Fibroblast of lung (primary cell): ENCODE measurements around the gene CORIN. TPM values are rescaled to one million over a fixed set of nuclear protein-coding genes. Genes with fewer than 3 reads are reported as not detected.
"Not testable (repeated sequence)": the region's sequence is repeated elsewhere in the genome, so short reads cannot be mapped to it uniquely, and the experiment has no call there.

Source experiments
- DNase-seq, 2 donors: peaks; one replicate each; pipeline versions ENCODE4 v3.0.0 to v3.0.0-alpha.2; 2010; ENCODE audit warnings: low read depth in 2 of 2
- H2AFZ ChIP-seq: 2 replicates; pipeline ENCODE4 v1.5.1; 2012; ENCODE audit warnings: low read length, control low read depth, inconsistent platforms
- H3K27ac ChIP-seq: 2 replicates; pipeline ENCODE4 v1.5.1; 2011; ENCODE audit warnings: low read length, control low read depth; ENCODE audit not compliant: insufficient read depth
- H3K27me3 ChIP-seq: 2 replicates; pipeline ENCODE4 v1.5.1; 2011; ENCODE audit warnings: mild to moderate bottlenecking, low read length; ENCODE audit not compliant: control insufficient read depth, insufficient read depth
- H3K36me3 ChIP-seq: 2 replicates; pipeline ENCODE4 v1.5.1; 2011; ENCODE audit warnings: low read length; ENCODE audit not compliant: control insufficient read depth, insufficient read depth
- H3K4me1 ChIP-seq: 2 replicates; pipeline ENCODE4 v1.5.1; 2011; ENCODE audit warnings: low read length; ENCODE audit not compliant: control insufficient read depth, insufficient read depth; ENCODE audit errors: extremely low read depth
- H3K4me2 ChIP-seq: 2 replicates; pipeline ENCODE4 v1.5.1; 2011; ENCODE audit warnings: low read length, control low read depth; ENCODE audit not compliant: insufficient read depth; ENCODE audit errors: extremely low read depth
- H3K4me3 ChIP-seq, 4 experiments: fragments of 200-600 bp in 1 of 4; sonication (generic) in 1 of 4; replicated peaks in 1 of 4; 2 replicates each; pipeline ENCODE4 v1.5.1; 2011 to 2016; ENCODE audit warnings: low read length in 4 of 4, low read depth in 3 of 4, mild to moderate bottlenecking in 3 of 4, control low read depth in 2 of 4, inconsistent platforms in 1 of 4, mixed read lengths in 1 of 4; ENCODE audit not compliant: insufficient read depth in 1 of 4; ENCODE audit errors: control extremely low read depth in 1 of 4
- H3K79me2 ChIP-seq: 2 replicates; pipeline ENCODE4 v1.5.1; 2012; ENCODE audit warnings: mild to moderate bottlenecking, low read length, inconsistent platforms; ENCODE audit not compliant: control insufficient read depth, insufficient read depth
- H3K9ac ChIP-seq: 2 replicates; pipeline ENCODE4 v1.5.1; 2011; ENCODE audit warnings: mild to moderate bottlenecking, low read length, control low read depth; ENCODE audit not compliant: insufficient read depth
- H3K9me3 ChIP-seq: 2 replicates; pipeline ENCODE4 v1.5.1; 2012; ENCODE audit warnings: low read depth, low read length; ENCODE audit not compliant: control insufficient read depth, insufficient read depth
- H4K20me1 ChIP-seq: 2 replicates; pipeline ENCODE4 v1.5.1; 2011; ENCODE audit warnings: low read length; ENCODE audit not compliant: control insufficient read depth, insufficient read depth; ENCODE audit errors: extremely low read depth
- EZH2 ChIP-seq: IDR thresholded peaks from 2 replicates; pipeline ENCODE4 v1.5.1; 2012; ENCODE audit warnings: low read length, control low read depth, mild to moderate bottlenecking; ENCODE audit errors: missing control alignments
- polyA plus RNA-seq, 2 donors: library from polyadenylated mRNA; depleted of rRNA in 1 of 2; stranded (reverse) in 1 of 2; unstranded in 1 of 2; fragments of >200 nt; gene quantifications; 2 replicates each; pipeline ENCODE4 v1.2.1, GENCODE V29; 2011 to 2012; ENCODE audit warnings: missing spikeins in 1 of 2
- total RNA-seq: library from RNA; depleted of rRNA; stranded (reverse); fragments of >200 nt; gene quantifications from 2 replicates; pipeline ENCODE4 v1.2.1, GENCODE V29; 2014
- TF ChIP-seq, protein P1 (sequence below), 2 donors: IDR thresholded peaks in 1 of 2; conservative IDR thresholded peaks in 1 of 2; 1 replicate in 1 of 2; 2 replicates in 1 of 2; pipeline ENCODE4 v1.5.1; 2011 to 2012; ENCODE audit warnings: low read length in 2 of 2, control low read depth in 1 of 2, inconsistent platforms in 1 of 2, low read depth in 1 of 2, mild to moderate bottlenecking in 1 of 2

CORIN gene
- total and polyA plus RNA-seq, 2 donors (not counting 1 experiment from before 2014, with no cell fraction given) = 1.5 to 22.2 TPM

DNA sequence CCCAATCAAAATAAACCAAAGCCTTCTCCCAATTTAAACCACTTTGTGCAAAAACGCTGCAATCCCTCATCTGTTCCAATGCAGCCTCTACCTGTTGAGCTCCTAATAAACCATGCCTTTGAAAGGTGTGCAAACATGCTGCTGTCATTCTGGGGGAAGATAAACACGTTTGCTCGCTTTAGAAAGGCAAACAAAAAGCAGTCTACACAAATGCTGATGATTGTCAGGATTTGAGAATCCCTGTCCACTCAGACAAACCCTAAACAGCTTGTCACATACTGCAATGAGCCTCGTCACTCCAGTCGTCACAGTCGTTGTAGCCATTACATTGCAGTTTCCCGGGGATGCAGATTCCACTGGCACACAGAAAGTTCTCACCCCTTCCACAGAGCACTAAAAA is 145.2 kb downstream of the CORIN start:
- no peaks in the 10 kb centered on the region for H3K9me3 ChIP-seq
- H3K4me1 ChIP-seq = no peaks in the 10 kb centered on the region
- no peak overlapping the region for H3K27ac ChIP-seq
- no peaks in the 10 kb centered on the region for H3K36me3 ChIP-seq
- no peak overlapping the region for H3K4me3 ChIP-seq
- no peaks in the 10 kb centered on the region for H3K79me2 ChIP-seq
- H2AFZ ChIP-seq = no peak overlapping the region
- H3K4me2 ChIP-seq = no peak overlapping the region
- H3K9ac ChIP-seq = no peak overlapping the region
- no peaks in the 10 kb centered on the region for H3K27me3 ChIP-seq
- no peak for DNase-seq
- no peaks in the 10 kb centered on the region for H4K20me1 ChIP-seq
- TF ChIP-seq EZH2 = no peak
- TF ChIP-seq, protein P1, sequence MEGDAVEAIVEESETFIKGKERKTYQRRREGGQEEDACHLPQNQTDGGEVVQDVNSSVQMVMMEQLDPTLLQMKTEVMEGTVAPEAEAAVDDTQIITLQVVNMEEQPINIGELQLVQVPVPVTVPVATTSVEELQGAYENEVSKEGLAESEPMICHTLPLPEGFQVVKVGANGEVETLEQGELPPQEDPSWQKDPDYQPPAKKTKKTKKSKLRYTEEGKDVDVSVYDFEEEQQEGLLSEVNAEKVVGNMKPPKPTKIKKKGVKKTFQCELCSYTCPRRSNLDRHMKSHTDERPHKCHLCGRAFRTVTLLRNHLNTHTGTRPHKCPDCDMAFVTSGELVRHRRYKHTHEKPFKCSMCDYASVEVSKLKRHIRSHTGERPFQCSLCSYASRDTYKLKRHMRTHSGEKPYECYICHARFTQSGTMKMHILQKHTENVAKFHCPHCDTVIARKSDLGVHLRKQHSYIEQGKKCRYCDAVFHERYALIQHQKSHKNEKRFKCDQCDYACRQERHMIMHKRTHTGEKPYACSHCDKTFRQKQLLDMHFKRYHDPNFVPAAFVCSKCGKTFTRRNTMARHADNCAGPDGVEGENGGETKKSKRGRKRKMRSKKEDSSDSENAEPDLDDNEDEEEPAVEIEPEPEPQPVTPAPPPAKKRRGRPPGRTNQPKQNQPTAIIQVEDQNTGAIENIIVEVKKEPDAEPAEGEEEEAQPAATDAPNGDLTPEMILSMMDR (conservative IDR thresholded peaks at IDR 0.05 in 1 of 2, IDR thresholded peaks at IDR 0.05 in 1 of 2; ENCODE audit: low read depth in 1 of 2, low read length in 2 of 2) = no peak

DNA sequence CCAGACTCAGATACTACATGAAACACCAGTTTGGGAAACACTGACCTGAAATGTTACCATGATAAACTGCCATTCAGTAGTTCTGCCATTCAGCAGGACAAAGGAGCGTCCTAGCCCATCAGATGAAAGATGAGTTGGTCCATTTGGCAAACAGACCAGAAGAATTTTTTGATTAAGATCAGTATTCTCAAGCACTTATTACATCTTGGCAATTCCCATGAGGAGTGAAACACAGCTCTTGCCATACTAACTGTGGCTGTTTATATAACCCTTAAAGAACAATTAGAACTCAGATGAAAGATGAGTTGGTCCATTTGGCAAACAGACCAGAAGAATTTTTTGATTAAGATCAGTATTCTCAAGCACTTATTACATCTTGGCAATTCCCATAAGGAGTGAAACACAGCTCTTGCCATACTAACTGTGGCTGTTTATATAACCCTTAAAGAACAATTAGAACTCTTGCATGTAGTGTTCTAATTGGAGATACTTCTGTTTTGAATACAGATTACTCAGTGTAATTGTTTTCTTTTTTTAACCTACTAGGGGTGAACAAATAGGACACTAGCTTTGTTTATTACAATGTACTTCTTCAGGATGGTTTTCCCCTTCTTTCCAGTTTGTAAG is 146.0 kb downstream of the CORIN start:
- not testable (repeated sequence) for H4K20me1 ChIP-seq, H3K9ac ChIP-seq, DNase-seq, H3K79me2 ChIP-seq, H3K9me3 ChIP-seq, H3K4me1 ChIP-seq, H2AFZ ChIP-seq, H3K27ac ChIP-seq, H3K4me3 ChIP-seq, H3K4me2 ChIP-seq, H3K27me3 ChIP-seq, H3K36me3 ChIP-seq

DNA sequence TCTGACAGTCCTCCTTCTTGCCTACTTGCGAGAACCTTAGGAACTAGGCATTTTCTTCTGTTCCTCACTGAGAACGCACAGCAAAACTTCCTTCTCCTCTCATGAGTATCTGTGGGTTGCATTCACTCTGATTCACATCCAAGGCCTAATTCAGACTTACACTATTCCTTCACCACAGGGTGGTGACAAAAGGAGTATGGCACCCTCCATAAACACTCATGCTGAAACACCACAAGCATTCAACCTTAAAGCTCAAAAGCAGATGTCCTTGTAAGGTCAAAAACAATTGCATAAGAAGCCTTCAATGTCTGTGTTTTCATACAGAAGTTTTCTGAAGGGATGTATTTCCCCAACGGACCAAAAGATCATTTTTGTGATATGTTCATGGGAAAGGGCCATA is 147.3 kb downstream of the CORIN start:
- no peaks in the 10 kb centered on the region for H3K79me2 ChIP-seq
- no peaks in the 10 kb centered on the region for H3K4me1 ChIP-seq
- DNase-seq = no peak

More for the DNA sequence above, 147.3 kb downstream of the CORIN start:
- Histone ChIP-seq H4K20me1 (no peaks in the 10 kb centered on the region), H3K4me3 (no peak overlapping the region), H3K27ac (no peak overlapping the region), H3K4me2 (no peak overlapping the region), H3K9ac (no peak overlapping the region), H3K27me3 (no peaks in the 10 kb centered on the region), H3K36me3 (no peaks in the 10 kb centered on the region), H3K9me3 (no peaks in the 10 kb centered on the region), H2AFZ (no peak overlapping the region)
- no peak for TF ChIP-seq EZH2
- TF ChIP-seq, protein P1 (conservative IDR thresholded peaks at IDR 0.05 in 1 of 2, IDR thresholded peaks at IDR 0.05 in 1 of 2; ENCODE audit: low read depth in 1 of 2, low read length in 2 of 2) = no peak
